Natural killer cell (primary cell): ENCODE measurements around the gene MYO5A. TPM values are rescaled to one million over a fixed set of nuclear protein-coding genes. Genes with fewer than 3 reads are reported as not detected.

Experiments
- ATAC-seq, 3 donors: fragments of 150-1000 bp in 2 of 3; fragments of 200-7000 bp in 1 of 3; cut with Tn5 transposase; 1 replicate in 1 of 3; 2 replicates in 2 of 3; pipeline ENCODE4 v1.10.0; 2021; ENCODE audit warnings: mild to moderate bottlenecking in 2 of 3, moderate library complexity in 2 of 3
- DNase-seq, 2 donors: peaks; one replicate each; pipeline versions ENCODE4 v3.0.0 to v3.0.0-alpha.2; 2013 to 2021; ENCODE audit warnings: mixed read lengths in 1 of 2
- H3K27ac ChIP-seq: one replicate; pipeline ENCODE4 v1.5.1; 2013; ENCODE audit warnings: mild to moderate bottlenecking, low read length
- H3K27me3 ChIP-seq: one replicate; pipeline ENCODE4 v1.6.1; 2013; ENCODE audit warnings: low read length; ENCODE audit not compliant: control insufficient read depth, insufficient read depth
- H3K36me3 ChIP-seq: one replicate; pipeline ENCODE4 v1.6.1; 2013; ENCODE audit warnings: low read length; ENCODE audit not compliant: control insufficient read depth, insufficient read depth
- H3K4me1 ChIP-seq: one replicate; pipeline ENCODE4 v1.6.1; 2013; ENCODE audit warnings: low read length; ENCODE audit not compliant: control insufficient read depth, insufficient read depth
- H3K4me3 ChIP-seq: one replicate; pipeline ENCODE4 v1.5.1; 2013; ENCODE audit warnings: low read length
- H3K9me3 ChIP-seq: one replicate; pipeline ENCODE4 v1.6.1; 2013; ENCODE audit warnings: low read length; ENCODE audit not compliant: control insufficient read depth, insufficient read depth
- H3K27ac Mint-ChIP-seq, 2 donors: one replicate each; pipeline ENCODE4 v1.8.0; 2022; ENCODE audit warnings: mild to moderate bottlenecking in 2 of 2, mixed read lengths in 2 of 2, moderate library complexity in 1 of 2
- H3K27me3 Mint-ChIP-seq, 2 donors: one replicate each; pipeline ENCODE4 v1.8.0; 2022; ENCODE audit warnings: low read depth in 2 of 2, mixed read lengths in 2 of 2
- H3K36me3 Mint-ChIP-seq: one replicate; pipeline ENCODE4 v1.8.0; 2022; ENCODE audit warnings: mixed read lengths
- H3K4me1 Mint-ChIP-seq, 2 donors: one replicate each; pipeline ENCODE4 v1.8.0; 2022; ENCODE audit warnings: mixed read lengths in 2 of 2
- H3K4me3 Mint-ChIP-seq: one replicate; pipeline ENCODE4 v1.8.0; 2022; ENCODE audit warnings: mild to moderate bottlenecking, moderate library complexity, mixed read lengths
- H3K9me3 Mint-ChIP-seq, 2 donors: one replicate each; pipeline ENCODE4 v1.8.0; 2022; ENCODE audit warnings: mixed read lengths in 2 of 2
- WGBS: methylation state at CpG from one replicate; pipeline ENCODE4 v1.1.7; 2013; ENCODE audit warnings: missing lambda C conversion rate; ENCODE audit not compliant: insufficient coverage; 5-methylcytosine and 5-hydroxymethylcytosine counted together
- intact Hi-C: fragments of 100-400 bp; cut with micrococcal nuclease; formaldehyde crosslinking; loops from one replicate; pipeline ENCODE4 v1.14.2; 2022
- total RNA-seq, 4 donors: library from RNA; stranded (reverse); fragments of 120-200 nt in 1 of 4; gene quantifications; one replicate each; pipeline versions ENCODE4 v1.2.3 to v1.2.4, GENCODE V29; 2013 to 2022
- TF ChIP-seq, protein P1 (sequence below): fragments of 200-600 bp; IDR thresholded peaks from one replicate; pipeline ENCODE4 v1.8.0; 2022; ENCODE audit warnings: antibody characterized with exemption

Gene MYO5A
- total RNA-seq, 3 donors from 2014 or later (not counting 1 experiment from before 2014, with no cell fraction given), result 42.8 to 51.5 (median 44.4) TPM

DNA sequence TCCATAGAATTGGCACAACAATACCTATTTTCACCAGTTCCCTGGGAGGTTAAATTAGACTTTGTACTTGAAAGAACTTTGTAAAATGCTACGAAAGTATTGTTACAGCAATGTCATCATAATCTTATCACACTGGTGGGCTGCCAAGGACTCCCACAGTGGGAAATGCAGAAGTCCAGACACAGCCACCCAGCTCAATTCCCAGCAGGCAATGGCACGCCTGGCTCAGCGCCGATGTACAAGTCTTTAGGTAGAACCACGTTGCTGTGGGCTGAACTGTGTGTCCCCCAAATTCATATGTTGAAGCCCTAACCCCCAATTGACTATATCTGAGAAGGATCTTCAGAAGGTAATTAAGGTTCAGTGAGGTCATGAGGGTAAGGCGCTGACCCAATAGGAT lies 245.4 kb downstream of the MYO5A start:
- Mint-ChIP-seq H3K27me3 (peaks cover 0 to 3% of the 10 kb centered on the region in 2 donors), H3K9me3 (no peaks in the 10 kb centered on the region), H3K4me1 (no peaks in the 10 kb centered on the region), H3K4me3 (no peak overlapping the region), H3K36me3 (no peaks in the 10 kb centered on the region), H3K27ac (no peak overlapping the region)
- no peaks in the 10 kb centered on the region for H3K27me3 ChIP-seq
- intact Hi-C loops, result no loop called here
- H3K4me1 ChIP-seq, result no peaks in the 10 kb centered on the region
- H3K27ac ChIP-seq, result no peak overlapping the region
- H3K36me3 ChIP-seq, result no peaks in the 10 kb centered on the region
- no peak overlapping the region for H3K4me3 ChIP-seq
- TF ChIP-seq, protein P1, sequence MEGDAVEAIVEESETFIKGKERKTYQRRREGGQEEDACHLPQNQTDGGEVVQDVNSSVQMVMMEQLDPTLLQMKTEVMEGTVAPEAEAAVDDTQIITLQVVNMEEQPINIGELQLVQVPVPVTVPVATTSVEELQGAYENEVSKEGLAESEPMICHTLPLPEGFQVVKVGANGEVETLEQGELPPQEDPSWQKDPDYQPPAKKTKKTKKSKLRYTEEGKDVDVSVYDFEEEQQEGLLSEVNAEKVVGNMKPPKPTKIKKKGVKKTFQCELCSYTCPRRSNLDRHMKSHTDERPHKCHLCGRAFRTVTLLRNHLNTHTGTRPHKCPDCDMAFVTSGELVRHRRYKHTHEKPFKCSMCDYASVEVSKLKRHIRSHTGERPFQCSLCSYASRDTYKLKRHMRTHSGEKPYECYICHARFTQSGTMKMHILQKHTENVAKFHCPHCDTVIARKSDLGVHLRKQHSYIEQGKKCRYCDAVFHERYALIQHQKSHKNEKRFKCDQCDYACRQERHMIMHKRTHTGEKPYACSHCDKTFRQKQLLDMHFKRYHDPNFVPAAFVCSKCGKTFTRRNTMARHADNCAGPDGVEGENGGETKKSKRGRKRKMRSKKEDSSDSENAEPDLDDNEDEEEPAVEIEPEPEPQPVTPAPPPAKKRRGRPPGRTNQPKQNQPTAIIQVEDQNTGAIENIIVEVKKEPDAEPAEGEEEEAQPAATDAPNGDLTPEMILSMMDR, result no peak
- 92% methylated on average over 6 of the region's 6 CpGs for WGBS
- no peaks in the 10 kb centered on the region for H3K9me3 ChIP-seq
- DNase-seq, result no peak
- ATAC-seq, result no peak

DNA sequence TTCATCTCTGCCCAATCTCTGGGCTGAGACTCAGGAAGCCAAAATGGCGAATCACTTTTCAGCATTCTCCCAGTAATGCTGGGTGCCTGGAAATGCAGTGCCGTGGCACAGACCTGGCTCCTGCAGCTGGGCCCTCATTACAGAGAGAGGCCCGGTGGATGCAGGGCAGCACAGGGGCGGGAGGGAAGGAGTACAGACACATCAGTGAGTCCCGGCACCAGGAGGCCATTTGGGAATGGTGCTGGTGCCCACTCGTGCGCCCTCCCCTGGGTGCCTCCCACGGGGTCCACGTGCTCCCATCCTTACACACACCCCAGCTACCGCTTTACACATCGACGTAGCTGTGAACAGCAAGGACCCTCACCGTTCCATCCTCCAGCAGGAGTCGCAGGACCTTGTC lies 246.3 kb downstream of the MYO5A start:
- intact Hi-C loops, result no loop called here
- H3K27me3 ChIP-seq, result no peaks in the 10 kb centered on the region
- Mint-ChIP-seq H3K27ac (no peak overlapping the region), H3K4me3 (no peak overlapping the region), H3K27me3 (peaks cover 0 to 3% of the 10 kb centered on the region in 2 donors), H3K36me3 (no peaks in the 10 kb centered on the region), H3K9me3 (no peaks in the 10 kb centered on the region), H3K4me1 (no peaks in the 10 kb centered on the region)
- H3K36me3 ChIP-seq, result no peaks in the 10 kb centered on the region
- H3K27ac ChIP-seq, result no peak overlapping the region
- TF ChIP-seq, protein P1, result no peak
- no peak overlapping the region for H3K4me3 ChIP-seq
- DNase-seq, result no peak
- 88% methylated on average over 14 of the region's 14 CpGs for WGBS
- H3K9me3 ChIP-seq, result no peaks in the 10 kb centered on the region
- ATAC-seq, result no peak
- H3K4me1 ChIP-seq, result no peaks in the 10 kb centered on the region

DNA sequence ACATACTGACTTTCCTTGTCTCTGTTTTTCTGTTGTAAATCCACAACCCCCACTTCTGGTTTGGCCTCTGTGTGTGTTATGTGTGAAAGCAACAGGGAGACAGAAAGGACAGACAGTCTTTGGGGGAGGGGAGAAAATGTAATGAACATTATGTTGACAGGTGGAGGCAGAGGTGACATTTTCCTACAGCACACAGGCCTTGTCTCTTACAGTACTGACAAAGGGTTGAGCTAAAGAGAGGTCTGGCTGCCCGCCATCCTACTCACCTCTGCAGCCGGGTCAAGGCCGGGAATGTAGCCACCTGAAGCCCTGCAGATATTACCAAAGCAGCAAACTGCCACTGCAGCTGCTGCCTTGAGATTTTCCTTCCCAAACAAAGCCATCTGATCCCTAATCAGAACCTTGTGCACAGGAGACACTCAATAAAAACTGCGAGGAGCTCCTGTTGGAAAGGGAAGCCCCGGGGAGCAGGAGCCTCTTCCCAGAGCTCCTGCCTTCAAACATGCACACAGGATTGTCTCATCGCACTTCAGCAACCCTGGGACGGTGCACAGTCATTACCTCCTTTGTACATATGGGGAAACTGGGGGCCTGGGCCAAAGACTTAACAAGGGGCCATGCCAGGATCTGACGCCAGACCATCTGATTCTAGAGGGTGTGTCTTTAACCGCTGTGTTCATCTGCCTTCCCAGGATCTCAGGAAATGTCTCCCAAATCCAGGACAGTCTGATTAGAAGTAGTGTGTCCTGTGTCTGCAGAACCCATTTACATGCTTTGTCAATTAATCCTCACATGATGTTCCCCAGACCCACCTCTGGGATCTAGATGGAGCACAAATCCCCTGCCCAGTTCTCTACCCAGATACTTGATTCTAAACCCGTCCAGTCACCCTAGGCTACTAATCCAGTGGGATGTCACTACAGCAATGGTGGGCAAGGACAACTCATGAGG lies 247.3 kb downstream of the MYO5A start:
- Histone ChIP-seq H3K9me3 (no peaks in the 10 kb centered on the region), H3K4me3 (no peak overlapping the region), H3K27ac (no peak overlapping the region), H3K36me3 (no peaks in the 10 kb centered on the region), H3K4me1 (no peaks in the 10 kb centered on the region), H3K27me3 (no peaks in the 10 kb centered on the region)
- 92% methylated on average over 10 of the region's 10 CpGs for WGBS
- no peak overlapping the region for H3K27ac Mint-ChIP-seq
- TF ChIP-seq, protein P1, result no peak
- intact Hi-C loops, result no loop called here
- peaks cover 0 to 3% of the 10 kb centered on the region in 2 donors for H3K27me3 Mint-ChIP-seq
- H3K9me3 Mint-ChIP-seq, result no peaks in the 10 kb centered on the region
- no peaks in the 10 kb centered on the region for H3K36me3 Mint-ChIP-seq
- H3K4me1 Mint-ChIP-seq, result no peaks in the 10 kb centered on the region
- ATAC-seq, result no peak
- no peak overlapping the region for H3K4me3 Mint-ChIP-seq
- DNase-seq, result no peak
